Measurements from ENCODE around the gene C10orf67. TPM values are rescaled to one million over a fixed set of nuclear protein-coding genes. Genes with fewer than 3 reads are reported as not detected.

The C10orf67 gene
- total and polyA plus RNA-seq, 2 of the 8 experiments (the other 6 are each of a cell fraction or from before 2014, with no cell fraction given): 0.05 to 0.11 TPM

DNA sequence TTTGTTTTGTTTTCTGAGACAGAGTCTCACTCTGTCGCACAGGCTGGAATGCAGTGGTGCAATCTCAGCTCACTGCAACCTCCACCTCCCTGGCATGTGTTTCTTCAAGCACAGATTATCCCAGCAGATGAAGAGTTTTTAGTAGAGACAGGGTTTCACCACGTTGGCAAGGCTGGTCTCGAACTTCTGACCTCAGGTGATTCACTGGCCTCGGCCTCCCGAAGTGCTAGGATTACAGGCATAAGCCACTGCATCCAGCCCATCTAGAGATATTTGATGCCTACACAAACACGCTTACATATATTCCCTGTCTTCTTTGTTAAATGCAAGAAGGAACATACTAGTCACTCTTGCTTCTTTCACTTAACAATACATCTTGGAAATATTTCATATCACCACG, 158.4 kb downstream of the C10orf67 start:
- Histone ChIP-seq H2BK15ac (ENCODE audit: low read length) (no peak overlapping the region), H4K20me1 (replicated peaks in 1 of 2; ENCODE audit: control insufficient read depth in 1 of 2, insufficient read depth in 2 of 2, low read length in 2 of 2) (peaks cover 3 to 13% of the 10 kb centered on the region in 2 experiments), H3K4me1 (replicated peaks in 1 of 4; ENCODE audit: control insufficient read depth in 3 of 4, insufficient read depth in 4 of 4, low read length in 3 of 4) (peaks cover 0 to 14% (median 5%) of the 10 kb centered on the region in 4 experiments; a peak in 5 of 7 replicates)
- TF ChIP-seq RFX5 (IDR thresholded peaks at IDR 0.05; ENCODE audit: borderline replicate concordance, low read depth, low read length) (no peak), CHD1 (IDR thresholded peaks at IDR 0.05; ENCODE audit: low read depth, low read length) (no peak), JUN (IDR thresholded peaks at IDR 0.05; ENCODE audit: low read depth, low read length) (no peak), CEBPB (IDR thresholded peaks at IDR 0.05; ENCODE audit: low read depth, low read length) (no peak), BACH1 (IDR thresholded peaks at IDR 0.05; ENCODE audit: low read length) (no peak), BCL11A (IDR thresholded peaks at IDR 0.05; ENCODE audit: low read depth in 2 of 2, low read length in 2 of 2) (no peak), GTF2F1 (IDR thresholded peaks at IDR 0.05; ENCODE audit: borderline replicate concordance, low read depth, low read length) (no peak), SP4 (IDR thresholded peaks at IDR 0.05; ENCODE audit: low read length) (no peak), ZNF274 (IDR thresholded peaks at IDR 0.05; ENCODE audit: borderline replicate concordance, extremely low read depth, low read length) (no peak), POLR2A (IDR thresholded peaks at IDR 0.05; ENCODE audit: control extremely low read depth in 1 of 2, low read depth in 2 of 2, low read length in 2 of 2) (no peak), MAFK (IDR thresholded peaks at IDR 0.05; ENCODE audit: low read depth, low read length) (no peak), TEAD4 (IDR thresholded peaks at IDR 0.05; ENCODE audit: low read depth, low read length) (no peak)
- TF ChIP-seq, protein P1, sequence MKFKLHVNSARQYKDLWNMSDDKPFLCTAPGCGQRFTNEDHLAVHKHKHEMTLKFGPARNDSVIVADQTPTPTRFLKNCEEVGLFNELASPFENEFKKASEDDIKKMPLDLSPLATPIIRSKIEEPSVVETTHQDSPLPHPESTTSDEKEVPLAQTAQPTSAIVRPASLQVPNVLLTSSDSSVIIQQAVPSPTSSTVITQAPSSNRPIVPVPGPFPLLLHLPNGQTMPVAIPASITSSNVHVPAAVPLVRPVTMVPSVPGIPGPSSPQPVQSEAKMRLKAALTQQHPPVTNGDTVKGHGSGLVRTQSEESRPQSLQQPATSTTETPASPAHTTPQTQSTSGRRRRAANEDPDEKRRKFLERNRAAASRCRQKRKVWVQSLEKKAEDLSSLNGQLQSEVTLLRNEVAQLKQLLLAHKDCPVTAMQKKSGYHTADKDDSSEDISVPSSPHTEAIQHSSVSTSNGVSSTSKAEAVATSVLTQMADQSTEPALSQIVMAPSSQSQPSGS (IDR thresholded peaks at IDR 0.05; ENCODE audit: low read length): no peak
- TF ChIP-seq, protein P2, sequence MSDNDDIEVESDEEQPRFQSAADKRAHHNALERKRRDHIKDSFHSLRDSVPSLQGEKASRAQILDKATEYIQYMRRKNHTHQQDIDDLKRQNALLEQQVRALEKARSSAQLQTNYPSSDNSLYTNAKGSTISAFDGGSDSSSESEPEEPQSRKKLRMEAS (IDR thresholded peaks at IDR 0.05): no peak

More for the DNA sequence above, 158.4 kb downstream of the C10orf67 start:
- ChIA-PET CTCF (ENCODE audit: partially characterized antibody) (interaction anchor here (0.6 to 3.2 kb wide), 9 partner anchors 10 to 108 kb away, joined by 3 to 10 read pairs (median 3); no protein-coding TSS in a partner anchor), POLR2A (ENCODE audit: partially characterized antibody) (interaction anchor here (0.9 kb wide), 1 partner anchor 12 kb away, joined by 3 read pairs; no protein-coding TSS in a partner anchor)
- DNase-seq (ENCODE audit: low read depth in 1 of 2, low spot score in 2 of 2): no peak
- Histone ChIP-seq H3K36me3 (ENCODE audit: control insufficient read depth in 2 of 4, insufficient read depth in 4 of 4, low read length in 3 of 4) (no peaks in the 10 kb centered on the region), H4K5ac (ENCODE audit: insufficient read length, low read depth, low read length) (no peak overlapping the region), H3K79me1 (ENCODE audit: low read depth, low read length) (no peaks in the 10 kb centered on the region), H3K9me3 (ENCODE audit: insufficient read depth in 2 of 2, low read depth in 1 of 2, low read length in 1 of 2) (no peaks in the 10 kb centered on the region), H2AK5ac (ENCODE audit: low read depth, low read length) (no peak overlapping the region), H3K4me2 (ENCODE audit: insufficient read depth in 1 of 2, low read depth in 2 of 2, low read length in 2 of 2) (no peak overlapping the region; a peak in 1 of 4 replicates), H3K79me2 (ENCODE audit: control insufficient read depth in 1 of 2, insufficient read depth in 2 of 2, low read length in 2 of 2) (no peaks in the 10 kb centered on the region), H3K27me3 (replicated peaks in 1 of 4; ENCODE audit: control insufficient read depth in 3 of 4, extremely low read depth in 1 of 4, insufficient read depth in 3 of 4, low read length in 3 of 4) (peaks cover 40 to 73% (median 64%) of the 10 kb centered on the region in 4 experiments), H3K27ac (ENCODE audit: low read depth, low read length) (no peak overlapping the region), H3K18ac (ENCODE audit: extremely low read depth, low read length) (no peak overlapping the region), H4K91ac (replicated peaks; ENCODE audit: insufficient read length, low read length) (no peak overlapping the region), H2AFZ (ENCODE audit: low read length) (no peak overlapping the region), H3K4me3 (ENCODE audit: extremely low read depth in 1 of 4, insufficient read depth in 2 of 4, low read depth in 3 of 4, low read length in 4 of 4) (no peak overlapping the region), H3K23me2 (ENCODE audit: low read depth, low read length) (no peaks in the 10 kb centered on the region; the same call in 1 of the 2 replicates), H2BK120ac (replicated peaks; ENCODE audit: low read depth, low read length) (no peak overlapping the region), H4K8ac (ENCODE audit: extremely low read depth, insufficient read depth, low read length) (no peak overlapping the region), H2BK20ac (ENCODE audit: low read length) (no peak overlapping the region), H2BK5ac (ENCODE audit: low read depth, low read length) (no peak overlapping the region), H3K9ac (replicated peaks in 1 of 4; ENCODE audit: extremely low read depth in 1 of 4, low read depth in 3 of 4, low read length in 3 of 4) (no peak overlapping the region), H3K23ac (ENCODE audit: insufficient read length) (no peak overlapping the region), H3K56ac (replicated peaks; ENCODE audit: insufficient read length, low read depth, low read length) (no peak overlapping the region), H2BK12ac (ENCODE audit: low read depth, low read length) (no peak overlapping the region), H3K4ac (replicated peaks; ENCODE audit: insufficient read length, low read depth, low read length) (no peak overlapping the region), H3K14ac (ENCODE audit: insufficient read length) (no peak overlapping the region)
- no peak for FAIRE-seq
- 70% methylated on average over 7 of the region's 7 CpGs; no CpG with 5 or more reads in 1 of the 2 experiments for WGBS, 2 experiments (ENCODE audit: extremely low coverage in 1 of 2, insufficient coverage in 1 of 2, insufficient read length in 1 of 2, insufficient replicate concordance in 2 of 2, low coverage in 1 of 2, low lambda C conversion rate in 2 of 2, missing lambda C conversion rate in 1 of 2)

Data from H1 (cell line).